CD4-positive, alpha-beta T cell (primary cell): ENCODE data around the gene GGTA1. TPM values are rescaled to one million over a fixed set of nuclear protein-coding genes. Genes with fewer than 3 reads are reported as not detected.
"Not testable (repeated sequence)": the region's sequence is repeated elsewhere in the genome, so short reads cannot be mapped to it uniquely, and the experiment has no call there.

Source experiments
- ATAC-seq: fragments of 200-7000 bp; cut with Tn5 transposase; one replicate; pipeline ENCODE4 v1.10.0; 2022; ENCODE audit warnings: mild to moderate bottlenecking; ENCODE audit not compliant: poor library complexity
- CTCF ChIA-PET: fragments of 350-600 bp; sonication (Branson Sonifier 250); formaldehyde crosslinking; loops from one replicate; lab custom pipeline; 2021; ENCODE audit warnings: antibody characterized with exemption, inconsistent platforms; lab: Charles Lee
- POLR2A ChIA-PET: fragments of 350-600 bp; sonication (Branson Sonifier 250); formaldehyde crosslinking; loops from one replicate; lab custom pipeline; 2021; ENCODE audit warnings: antibody characterized with exemption, inconsistent platforms; lab: Charles Lee
- DNase-seq, 14 experiments: peaks; one replicate each; pipeline ENCODE4 v3.0.0-alpha.2; 2013 to 2020; ENCODE audit warnings: mixed read lengths in 2 of 14
- H3K27ac ChIP-seq, 2 donors: one replicate each; pipeline versions ENCODE4 v1.5.1 to v1.7.0; 2013; ENCODE audit warnings: low read length in 2 of 2, low read depth in 1 of 2, mild to moderate bottlenecking in 1 of 2
- H3K27me3 ChIP-seq, 2 experiments: 1 replicate in 1 of 2; 2 replicates in 1 of 2; pipeline versions ENCODE4 v1.6.1 to v1.7.0; 2013; ENCODE audit warnings: low read length in 2 of 2, control low read depth in 1 of 2, mild to moderate bottlenecking in 1 of 2, moderate library complexity in 1 of 2; ENCODE audit not compliant: insufficient read depth in 2 of 2, control insufficient read depth in 1 of 2
- H3K36me3 ChIP-seq: one replicate; pipeline ENCODE4 v1.6.1; 2013; ENCODE audit warnings: low read length, control low read depth; ENCODE audit not compliant: insufficient read depth
- H3K4me1 ChIP-seq: one replicate; pipeline ENCODE4 v1.6.1; 2013; ENCODE audit warnings: low read length, control low read depth; ENCODE audit not compliant: insufficient read depth
- H3K4me3 ChIP-seq: one replicate; pipeline ENCODE4 v1.5.1; 2013; ENCODE audit warnings: mild to moderate bottlenecking, low read length, moderate library complexity
- H3K9me3 ChIP-seq, 2 experiments: 1 replicate in 1 of 2; 2 replicates in 1 of 2; pipeline versions ENCODE4 v1.6.1 to v1.7.0; 2013; ENCODE audit warnings: low read length in 2 of 2, mild to moderate bottlenecking in 2 of 2, control low read depth in 1 of 2, moderate library complexity in 1 of 2; ENCODE audit not compliant: control insufficient read depth in 1 of 2, insufficient read depth in 1 of 2
- H3K27ac Mint-ChIP-seq: one replicate; pipeline ENCODE4 v1.8.0; 2020; ENCODE audit warnings: mixed read lengths
- H3K27me3 Mint-ChIP-seq: one replicate; pipeline ENCODE4 v1.8.0; 2021; ENCODE audit warnings: mixed read lengths
- H3K36me3 Mint-ChIP-seq: one replicate; pipeline ENCODE4 v1.8.0; 2021; ENCODE audit warnings: low read depth, mixed read lengths
- H3K4me1 Mint-ChIP-seq: one replicate; pipeline ENCODE4 v1.8.0; 2021; ENCODE audit warnings: low read depth, mixed read lengths
- H3K4me3 Mint-ChIP-seq: one replicate; pipeline ENCODE4 v1.8.0; 2020; ENCODE audit warnings: mild to moderate bottlenecking, mixed read lengths
- H3K9me3 Mint-ChIP-seq: one replicate; pipeline ENCODE4 v1.8.0; 2020; ENCODE audit warnings: mixed read lengths
- CTCF ChIP-seq: fragments of 200-600 bp; IDR thresholded peaks from one replicate; pipeline ENCODE4 v1.8.0; 2022; ENCODE audit warnings: antibody characterized with exemption, mild to moderate bottlenecking
- intact Hi-C, 2 experiments: fragments of 100-400 bp; cut with DNase I in 1 of 2; cut with micrococcal nuclease in 1 of 2; formaldehyde crosslinking; loops; one replicate each; pipeline versions ENCODE4 v1.15.1 to v1.9.0; 2023 to 2025; cut with DNase I, micrococcal nuclease
- total RNA-seq, 174 experiments: library from RNA in 2 of 174; stranded (reverse) in 2 of 174; gene quantifications; one replicate each; pipeline ENCODE4 v1.2.3 and lab custom pipeline; 2021 to 2026

GGTA1 gene
- total RNA-seq, 2 experiments from 2014 or later, result not detected

GRCh38 chr9:121529237-121529987 is 29.8 kb upstream of the GGTA1 start:
- no peak overlapping the region for H3K27ac Mint-ChIP-seq
- no peaks in the 10 kb centered on the region for H3K4me1 Mint-ChIP-seq
- no peak for ATAC-seq
- H3K36me3 Mint-ChIP-seq, result no peaks in the 10 kb centered on the region
- H3K4me3 Mint-ChIP-seq, result no peak overlapping the region
- ChIA-PET POLR2A (interaction anchor here (0.6 kb wide), 1 partner anchor 52 kb away, joined by 3 read pairs; no protein-coding TSS in a partner anchor), CTCF (no interaction called here)
- Histone ChIP-seq H3K36me3 (no peaks in the 10 kb centered on the region), H3K9me3 (peaks cover 0 to 5% of the 10 kb centered on the region in 2 experiments), H3K27me3 (peaks cover 0 to 7% of the 10 kb centered on the region in 2 experiments), H3K4me3 (no peak overlapping the region), H3K27ac (no peak overlapping the region), H3K4me1 (no peaks in the 10 kb centered on the region)
- TF ChIP-seq CTCF, result no peak
- intact Hi-C loops, result no loop called here
- DNase-seq, result no peak
- no peaks in the 10 kb centered on the region for H3K9me3 Mint-ChIP-seq
- H3K27me3 Mint-ChIP-seq, result peaks cover 23% of the 10 kb centered on the region

- Mint-ChIP-seq H3K36me3 (no peaks in the 10 kb centered on the region), H3K27ac (no peak overlapping the region), H3K27me3 (peaks cover 24% of the 10 kb centered on the region), H3K4me3 (no peak overlapping the region), H3K4me1 (no peaks in the 10 kb centered on the region), H3K9me3 (no peaks in the 10 kb centered on the region)
- CTCF ChIA-PET, result no interaction called here
- Histone ChIP-seq H3K36me3 (no peaks in the 10 kb centered on the region), H3K9me3 (peaks cover 0 to 5% of the 10 kb centered on the region in 2 experiments), H3K4me1 (no peaks in the 10 kb centered on the region), H3K27me3 (peaks cover 0 to 10% of the 10 kb centered on the region in 2 experiments), H3K27ac (no peak overlapping the region), H3K4me3 (no peak overlapping the region)
- DNase-seq (no peak), ATAC-seq (no peak)
- POLR2A ChIA-PET, result no interaction called here
- no peak for TF ChIP-seq CTCF
- intact Hi-C loops, result no loop called here
Measured at GRCh38 chr9:121528642-121529041, 29.0 kb upstream of the GGTA1 start.

- peaks cover 3% of the 10 kb centered on the region for H3K9me3 Mint-ChIP-seq
- Histone ChIP-seq H3K36me3 (no peaks in the 10 kb centered on the region), H3K27ac (no peak overlapping the region), H3K4me1 (no peaks in the 10 kb centered on the region), H3K9me3 (peaks cover 0 to 5% of the 10 kb centered on the region in 2 experiments), H3K4me3 (no peak overlapping the region), H3K27me3 (peaks cover 0 to 11% of the 10 kb centered on the region in 2 experiments)
- H3K4me1 Mint-ChIP-seq, result no peaks in the 10 kb centered on the region
- ChIA-PET POLR2A (no interaction called here), CTCF (no interaction called here)
- DNase-seq, result no peak
- ATAC-seq, result no peak
- H3K4me3 Mint-ChIP-seq, result no peak overlapping the region
- intact Hi-C loops, result no loop called here
- H3K27ac Mint-ChIP-seq, result no peak overlapping the region
- no peaks in the 10 kb centered on the region for H3K36me3 Mint-ChIP-seq
- peaks cover 22% of the 10 kb centered on the region for H3K27me3 Mint-ChIP-seq
- TF ChIP-seq CTCF, result no peak
Measured at GRCh38 chr9:121527371-121527770, 27.7 kb upstream of the GGTA1 start.

- peaks cover 18% of the 10 kb centered on the region for H3K27me3 Mint-ChIP-seq
- H3K36me3 ChIP-seq, H3K36me3 Mint-ChIP-seq, H3K4me1 Mint-ChIP-seq, H3K9me3 ChIP-seq, CTCF ChIA-PET, H3K4me1 ChIP-seq, H3K4me3 Mint-ChIP-seq, H3K27ac Mint-ChIP-seq, intact Hi-C loops, DNase-seq, H3K9me3 Mint-ChIP-seq, ATAC-seq, H3K27ac ChIP-seq, H3K27me3 ChIP-seq, POLR2A ChIA-PET, H3K4me3 ChIP-seq: not testable (repeated sequence)
Measured at GRCh38 chr9:121519688-121520087, 20.0 kb upstream of the GGTA1 start.
